HuH-7 (cell line): ENCODE data around the gene ZC3H7A.

Source experiments
- DNase-seq: peaks from one replicate; pipeline ENCODE4 v3.0.0; 2011; ENCODE audit warnings: low spot score

ZC3H7A gene

DNA sequence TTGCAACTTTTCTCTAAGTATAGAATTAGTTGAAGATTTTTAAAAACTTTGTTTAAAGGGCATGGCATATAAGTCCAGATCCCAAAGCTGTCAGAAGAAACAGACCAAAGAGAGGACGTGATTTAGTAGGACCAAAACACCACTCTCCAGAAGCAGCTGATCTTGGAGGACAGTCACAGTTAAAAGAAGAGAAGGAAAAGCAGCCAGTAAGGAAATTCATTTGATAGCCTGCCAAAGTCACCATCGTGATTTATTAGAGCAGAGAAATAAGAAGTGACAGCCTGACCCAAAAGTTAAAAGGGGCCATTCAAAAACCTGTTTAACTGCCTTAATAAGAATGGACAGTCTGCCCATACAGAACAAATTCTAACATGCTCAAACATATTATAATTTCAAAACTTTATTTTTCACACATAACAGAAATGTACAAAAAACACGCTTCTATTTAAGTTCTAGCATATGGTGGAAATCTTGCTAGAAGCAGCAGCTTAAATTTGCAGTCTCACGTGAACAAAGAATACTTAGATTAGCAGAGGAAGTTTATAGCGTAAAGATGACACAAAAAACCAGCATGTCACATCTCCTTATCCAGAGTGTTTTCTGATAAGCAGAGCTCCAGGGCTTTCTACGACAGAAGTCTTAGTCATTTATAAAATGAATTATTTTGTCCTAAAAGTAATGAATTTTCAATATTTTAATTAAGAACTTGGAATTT lies 91.6 kb downstream of the ZC3H7A start:
- no peak for DNase-seq
